Right atrium auricular region (tissue), 2 donors: Measurements from ENCODE around the gene SP2. TPM values are rescaled to one million over a fixed set of nuclear protein-coding genes. Genes with fewer than 3 reads are reported as not detected.

Experiments used
- DNase-seq: peaks from one replicate; pipeline ENCODE4 v3.0.0-alpha.2; 2019; ENCODE audit warnings: low spot score
- H3K27ac ChIP-seq, 2 donors: fragments of 200-600 bp; sonication (generic); 1 replicate in 1 of 2; 2 replicates in 1 of 2; pipeline ENCODE4 v1.5.1; 2016 to 2019
- H3K27me3 ChIP-seq, 2 donors: fragments of 200-600 bp; sonication (generic); one replicate each; pipeline versions ENCODE4 v1.5.1 to v1.6.0; 2017 to 2019
- H3K36me3 ChIP-seq: fragments of 200-600 bp; sonication (generic); one replicate; pipeline ENCODE4 v1.5.1; 2016
- H3K4me1 ChIP-seq, 2 donors: fragments of 200-600 bp; sonication (generic); one replicate each; pipeline versions ENCODE4 v1.5.1 to v1.6.0; 2017 to 2019
- H3K4me3 ChIP-seq, 2 donors: fragments of 200-600 bp; sonication (generic); 1 replicate in 1 of 2; 2 replicates in 1 of 2; pipeline ENCODE4 v1.5.1; 2017 to 2019; ENCODE audit warnings: mild to moderate bottlenecking in 1 of 2, moderate library complexity in 1 of 2
- H3K9me3 ChIP-seq, 2 donors: fragments of 200-600 bp; sonication (generic); one replicate each; pipeline ENCODE4 v1.5.1; 2019
- total RNA-seq, 2 donors: library from RNA; depleted of rRNA; stranded (reverse); fragments of >200 nt; gene quantifications; one replicate each; pipeline ENCODE4 v1.1.0, GENCODE V29; 2016
- TF ChIP-seq, protein P1 (sequence below), 2 donors: fragments of 200-600 bp; sonication (generic); IDR thresholded peaks; one replicate each; pipeline ENCODE4 v1.5.1; 2019; ENCODE audit warnings: antibody characterized with exemption in 2 of 2

The SP2 gene
- total RNA-seq, 2 donors from 2014 or later, result 11.7 to 12.8 TPM

DNA sequence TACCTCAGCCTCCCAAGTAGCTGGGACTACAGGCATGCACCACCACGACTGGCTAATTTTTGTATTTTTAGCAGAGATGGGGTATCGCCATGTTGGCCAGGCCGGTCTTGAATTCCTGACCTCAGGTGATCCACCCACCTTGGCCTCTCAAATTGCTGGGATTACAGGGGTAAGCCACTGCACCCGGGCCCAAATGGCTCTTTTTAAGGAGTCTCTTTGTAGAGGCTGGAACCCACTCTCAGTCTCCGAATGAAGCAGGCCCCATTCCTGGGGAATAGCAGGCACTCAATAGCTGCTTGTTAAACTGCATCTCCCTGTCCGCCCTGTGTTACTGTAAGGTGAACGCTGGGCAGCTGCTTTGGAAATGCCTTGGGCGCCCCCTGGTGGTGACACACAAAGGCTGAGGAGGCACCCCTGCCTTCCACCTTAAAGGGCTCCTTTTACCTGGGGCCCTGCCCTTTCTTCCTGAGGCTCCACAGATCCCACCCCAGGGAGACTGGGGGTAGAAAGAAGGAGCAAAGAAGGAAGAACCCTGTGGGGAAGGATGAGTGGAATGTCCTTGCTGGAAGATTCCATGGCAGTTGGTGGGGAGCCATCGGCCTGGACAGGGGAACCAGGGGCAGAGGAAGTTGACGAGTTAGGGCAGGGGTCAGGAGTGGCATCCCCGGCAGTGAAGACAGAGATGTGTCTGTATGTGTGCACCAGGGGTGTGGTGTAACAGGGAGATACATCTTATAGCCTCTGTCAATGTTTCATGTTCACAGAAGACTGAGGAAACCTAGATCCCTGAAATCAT, 6.1 kb upstream of the SP2 start:
- H3K4me1 ChIP-seq, result peaks cover 0 to 5% of the 10 kb centered on the region in 2 donors
- TF ChIP-seq, protein P1, sequence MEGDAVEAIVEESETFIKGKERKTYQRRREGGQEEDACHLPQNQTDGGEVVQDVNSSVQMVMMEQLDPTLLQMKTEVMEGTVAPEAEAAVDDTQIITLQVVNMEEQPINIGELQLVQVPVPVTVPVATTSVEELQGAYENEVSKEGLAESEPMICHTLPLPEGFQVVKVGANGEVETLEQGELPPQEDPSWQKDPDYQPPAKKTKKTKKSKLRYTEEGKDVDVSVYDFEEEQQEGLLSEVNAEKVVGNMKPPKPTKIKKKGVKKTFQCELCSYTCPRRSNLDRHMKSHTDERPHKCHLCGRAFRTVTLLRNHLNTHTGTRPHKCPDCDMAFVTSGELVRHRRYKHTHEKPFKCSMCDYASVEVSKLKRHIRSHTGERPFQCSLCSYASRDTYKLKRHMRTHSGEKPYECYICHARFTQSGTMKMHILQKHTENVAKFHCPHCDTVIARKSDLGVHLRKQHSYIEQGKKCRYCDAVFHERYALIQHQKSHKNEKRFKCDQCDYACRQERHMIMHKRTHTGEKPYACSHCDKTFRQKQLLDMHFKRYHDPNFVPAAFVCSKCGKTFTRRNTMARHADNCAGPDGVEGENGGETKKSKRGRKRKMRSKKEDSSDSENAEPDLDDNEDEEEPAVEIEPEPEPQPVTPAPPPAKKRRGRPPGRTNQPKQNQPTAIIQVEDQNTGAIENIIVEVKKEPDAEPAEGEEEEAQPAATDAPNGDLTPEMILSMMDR (IDR thresholded peaks at IDR 0.05), result peak; percentile 86 to 96
- H3K36me3 ChIP-seq, result no peaks in the 10 kb centered on the region
- no peaks in the 10 kb centered on the region for H3K9me3 ChIP-seq
- no peak overlapping the region for H3K27ac ChIP-seq
- peak; percentile 89 for DNase-seq
- no peak overlapping the region for H3K4me3 ChIP-seq
- H3K27me3 ChIP-seq, result no peaks in the 10 kb centered on the region

DNA sequence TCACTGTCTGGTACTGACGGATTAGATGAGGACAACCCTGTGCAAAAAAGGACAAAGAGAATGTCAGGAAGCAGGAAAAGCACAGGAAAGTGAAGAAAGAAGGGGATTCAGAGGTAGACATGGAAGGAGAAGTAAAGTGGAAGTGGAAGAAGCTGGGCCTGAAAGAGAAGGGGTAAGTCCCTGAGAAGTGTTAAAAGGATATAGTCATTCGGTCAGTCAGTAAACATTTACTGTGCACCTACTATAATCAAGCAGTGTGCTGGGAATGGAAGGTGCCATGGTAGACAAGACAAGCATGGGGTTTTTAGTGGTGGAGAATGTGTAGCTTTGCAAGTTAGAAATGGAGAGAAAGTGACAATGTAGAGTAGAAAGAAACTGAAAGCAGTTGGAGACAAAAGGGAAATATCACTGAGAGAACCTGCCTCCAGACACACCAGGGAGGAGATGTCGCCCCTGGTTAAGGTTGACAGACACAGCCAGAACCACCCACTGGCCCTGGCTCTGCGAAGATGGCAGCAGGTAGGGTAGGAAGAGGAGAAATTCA, 4.4 kb upstream of the SP2 start:
- Histone ChIP-seq H3K27me3 (no peaks in the 10 kb centered on the region), H3K27ac (no peak overlapping the region), H3K9me3 (no peaks in the 10 kb centered on the region), H3K36me3 (no peaks in the 10 kb centered on the region), H3K4me1 (peaks cover 0 to 5% of the 10 kb centered on the region in 2 donors), H3K4me3 (no peak overlapping the region)
- no peak for DNase-seq
- TF ChIP-seq, protein P1 (IDR thresholded peaks at IDR 0.05), result no peak

DNA sequence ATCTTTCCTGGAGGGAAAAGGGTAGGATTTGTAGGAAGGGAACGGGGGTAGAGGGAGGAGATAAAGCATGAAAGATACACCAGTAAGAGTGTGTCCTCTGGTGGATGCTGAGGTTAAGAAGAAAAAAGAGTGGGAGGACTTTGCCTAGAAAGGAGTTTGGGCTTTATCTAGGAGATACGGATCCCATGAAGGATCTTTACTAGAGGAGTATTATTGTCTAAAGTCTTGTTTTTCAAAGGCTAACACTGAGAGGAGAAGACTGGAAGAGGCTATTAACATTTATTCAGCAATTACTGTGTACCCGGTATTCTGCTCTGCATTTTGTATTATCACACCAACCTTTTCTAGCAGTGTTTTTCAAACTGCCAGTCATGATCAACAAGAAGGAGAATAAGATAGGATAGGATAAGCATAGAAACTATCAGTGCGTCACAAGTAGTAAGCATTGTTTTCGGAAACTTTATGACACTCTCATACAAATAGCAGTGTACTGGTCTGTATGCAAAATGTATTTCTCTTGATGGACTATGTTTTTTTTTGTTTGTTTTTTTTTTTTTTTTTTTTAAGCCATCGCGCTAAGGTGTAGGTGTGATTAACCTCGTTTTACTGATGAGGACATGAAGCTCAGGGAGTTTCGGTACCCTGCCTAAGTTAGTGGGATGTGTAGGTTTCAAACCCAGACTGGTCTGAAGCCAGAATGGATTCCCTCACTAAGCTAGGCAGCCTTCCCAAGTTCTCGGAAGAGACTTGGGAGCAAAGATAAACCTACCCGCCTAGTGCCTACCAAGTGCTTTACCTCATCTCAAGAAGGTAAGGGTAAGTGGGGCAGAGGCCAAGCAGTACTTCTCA, 1.3 kb upstream of the SP2 start:
- Histone ChIP-seq H3K9me3 (no peaks in the 10 kb centered on the region), H3K36me3 (no peaks in the 10 kb centered on the region), H3K4me1 (peaks cover 0 to 36% of the 10 kb centered on the region in 2 donors), H3K27me3 (no peaks in the 10 kb centered on the region), H3K4me3 (peak overlapping the region; percentile 69 to 78), H3K27ac (peak overlapping the region; percentile 91 to 93)
- TF ChIP-seq, protein P1 (IDR thresholded peaks at IDR 0.05), result no peak
- DNase-seq, result no peak

DNA sequence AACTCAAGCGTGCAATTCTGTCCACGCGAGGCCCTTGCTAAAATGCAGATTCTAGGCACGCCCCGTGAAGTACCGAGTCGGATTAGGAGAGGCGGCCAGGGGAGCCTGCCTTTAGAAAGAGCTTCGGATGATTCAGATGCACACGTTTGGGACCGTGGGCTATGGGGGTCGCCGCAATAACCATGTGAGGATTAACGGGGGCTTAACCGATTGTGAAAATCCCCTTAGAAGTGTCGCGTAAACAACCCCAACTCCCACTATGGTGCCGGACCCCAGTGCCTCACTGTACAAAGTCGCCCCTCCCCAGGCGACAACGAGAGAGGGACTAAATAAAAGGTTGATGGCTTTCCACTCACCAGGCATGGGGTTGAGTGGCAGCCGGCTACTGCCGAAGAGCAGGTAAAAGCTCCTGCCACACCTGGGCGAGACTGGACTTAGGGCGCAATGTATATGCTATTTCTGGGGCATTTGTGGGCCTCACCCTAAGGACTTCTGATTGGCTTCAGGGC, 635 bp upstream of the SP2 start:
- Histone ChIP-seq H3K27me3 (no peaks in the 10 kb centered on the region), H3K4me1 (peaks cover 0 to 42% of the 10 kb centered on the region in 2 donors), H3K36me3 (no peaks in the 10 kb centered on the region), H3K9me3 (no peaks in the 10 kb centered on the region), H3K4me3 (peak overlapping the region; percentile 69 to 78), H3K27ac (peak overlapping the region; percentile 91 to 93)
- TF ChIP-seq, protein P1 (IDR thresholded peaks at IDR 0.05), result no peak
- DNase-seq, result peak; percentile 75

DNA sequence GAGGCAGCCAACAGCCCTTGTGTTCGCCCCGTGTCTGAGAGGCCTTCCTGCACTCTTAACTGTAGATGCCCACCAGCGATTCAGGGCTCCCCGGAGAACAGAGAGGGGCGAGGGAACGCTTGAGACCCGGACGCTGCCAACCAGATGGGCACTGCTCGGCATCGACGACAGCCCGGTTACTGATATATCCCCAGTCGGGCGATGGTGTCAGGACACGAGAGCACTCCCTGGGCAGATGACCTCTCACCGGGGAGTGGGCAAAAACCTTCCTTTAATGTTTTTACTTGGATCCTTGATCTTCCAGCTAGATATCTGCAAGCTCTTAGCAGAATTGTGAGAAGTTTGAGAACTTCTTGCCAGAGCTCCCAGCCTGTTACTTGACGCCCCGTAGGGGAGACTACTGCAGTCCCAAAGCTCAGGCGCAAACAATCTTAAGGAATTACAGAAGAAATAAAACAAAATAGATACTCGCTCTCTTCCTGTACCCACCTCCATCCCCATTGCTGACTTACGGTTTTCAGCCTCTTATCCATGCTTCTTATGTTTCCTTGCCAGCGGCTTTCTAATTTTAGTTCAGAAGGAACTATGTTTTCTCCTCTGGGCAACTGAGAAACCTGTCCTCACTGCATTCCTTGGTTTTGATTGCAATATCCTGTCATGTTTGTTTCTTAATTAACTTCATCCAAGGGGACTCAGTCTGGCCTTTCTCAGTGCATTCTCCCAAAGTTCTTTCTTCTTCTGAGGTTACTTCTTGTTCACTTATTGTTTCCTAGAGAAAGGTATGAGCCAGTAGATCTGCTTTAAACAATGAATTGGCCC, 845 bp downstream of the SP2 start:
- H3K4me3 ChIP-seq, result peak overlapping the region; percentile 69 to 92
- H3K27ac ChIP-seq, result peak overlapping the region; percentile 99 to 100
- H3K4me1 ChIP-seq, result peaks cover 0 to 57% of the 10 kb centered on the region in 2 donors
- DNase-seq, result peak; percentile 63
- TF ChIP-seq, protein P1 (IDR thresholded peaks at IDR 0.05), result no peak
- no peaks in the 10 kb centered on the region for H3K9me3 ChIP-seq
- H3K27me3 ChIP-seq, result no peaks in the 10 kb centered on the region
- no peaks in the 10 kb centered on the region for H3K36me3 ChIP-seq
